GM18873 (cell line): ENCODE measurements around the gene WDR82.

Source experiments
- ATAC-seq: cut with Tn5 transposase; IDR thresholded peaks from one replicate; pipeline ENCODE4 v1.9.1; 2021; ENCODE audit warnings: mild to moderate bottlenecking, moderate library complexity, moderate number of reproducible peaks; ENCODE audit not compliant: unreplicated experiment, low FRiP score

WDR82 gene

DNA sequence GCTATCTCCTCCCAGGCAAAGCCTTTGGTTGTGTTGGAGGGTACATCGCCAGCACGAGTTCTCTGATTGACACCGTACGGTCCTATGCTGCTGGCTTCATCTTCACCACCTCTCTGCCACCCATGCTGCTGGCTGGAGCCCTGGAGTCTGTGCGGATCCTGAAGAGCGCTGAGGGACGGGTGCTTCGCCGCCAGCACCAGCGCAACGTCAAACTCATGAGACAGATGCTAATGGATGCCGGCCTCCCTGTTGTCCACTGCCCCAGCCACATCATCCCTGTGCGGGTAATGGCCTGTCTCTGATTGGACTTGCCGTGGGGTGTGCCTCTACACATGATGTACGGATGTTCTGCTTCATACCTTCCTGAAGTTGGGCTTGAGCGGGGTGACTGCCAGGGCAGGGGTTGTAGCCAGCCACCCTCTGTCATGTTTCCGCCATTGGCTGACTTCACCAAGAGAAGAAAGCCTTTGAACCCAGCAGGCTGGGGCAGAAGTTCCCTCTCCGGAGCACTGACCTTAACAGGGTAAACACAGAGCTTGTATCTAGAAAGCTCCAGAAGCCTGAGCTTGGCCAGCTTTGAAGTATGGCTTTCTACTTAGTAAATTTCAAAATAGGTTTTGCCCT, 67.1 kb downstream of the WDR82 start:
- ATAC-seq = no peak

DNA sequence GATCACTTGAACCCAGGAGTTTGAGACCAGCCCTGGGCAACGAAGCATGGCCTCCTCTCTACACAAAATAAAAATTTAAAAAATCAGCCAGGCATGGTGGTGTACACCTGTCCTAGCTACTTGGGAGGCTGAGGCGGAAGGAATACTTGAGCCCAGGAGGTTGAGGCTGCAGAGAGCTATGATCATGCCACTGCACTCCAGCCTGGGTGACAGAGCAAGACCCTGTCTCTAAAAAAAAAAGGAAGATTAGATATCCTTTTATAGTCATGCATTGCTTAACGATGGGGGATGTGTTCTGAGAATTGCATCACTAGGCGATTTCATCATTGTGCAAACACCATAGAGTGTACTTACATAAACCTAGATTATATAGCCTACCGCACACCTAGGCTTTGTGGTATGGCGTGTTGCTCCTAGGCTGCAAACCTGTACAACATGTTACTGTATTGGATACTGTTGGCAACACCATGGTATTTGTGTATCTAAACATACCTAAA, 67.9 kb downstream of the WDR82 start:
- ATAC-seq = no peak

DNA sequence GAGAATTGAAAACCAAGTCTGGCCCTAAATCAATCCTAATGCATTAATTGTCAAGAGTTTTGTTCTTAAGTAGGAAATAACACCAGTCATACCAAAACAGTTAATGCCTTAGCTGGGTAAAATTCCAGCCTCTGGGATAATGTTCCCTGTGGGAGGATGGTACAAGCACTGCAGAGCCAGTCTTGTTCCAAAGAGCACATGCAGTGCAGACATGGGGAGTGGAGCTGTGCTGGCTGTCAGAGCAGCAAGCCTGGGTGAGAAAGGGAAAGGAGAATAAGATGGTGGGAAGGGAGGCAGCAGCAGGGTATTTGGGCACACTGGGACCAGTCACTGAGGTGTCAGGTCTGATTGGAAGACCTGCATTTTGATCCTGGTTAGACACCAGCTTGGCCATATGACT, 68.4 kb downstream of the WDR82 start:
- no peak for ATAC-seq

DNA sequence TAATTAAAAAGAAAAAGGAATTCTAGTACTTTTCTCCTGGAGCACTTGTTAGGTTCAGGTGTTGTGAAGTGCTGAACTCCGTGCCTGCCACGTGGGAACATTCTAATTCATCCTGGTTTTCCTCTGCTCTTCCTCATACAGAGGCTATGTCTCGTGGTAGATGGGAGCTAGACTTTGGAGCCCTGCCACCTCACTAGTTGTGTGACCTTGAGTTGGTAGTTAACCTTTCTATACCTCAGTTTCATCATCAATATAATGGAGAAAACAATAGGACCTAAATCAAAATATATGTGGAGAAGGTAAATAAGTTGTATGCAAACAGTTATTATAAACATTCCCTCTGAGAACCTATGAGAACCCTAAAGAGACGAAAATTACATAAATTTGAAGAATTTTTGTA, 69.9 kb downstream of the WDR82 start:
- ATAC-seq = no peak

DNA sequence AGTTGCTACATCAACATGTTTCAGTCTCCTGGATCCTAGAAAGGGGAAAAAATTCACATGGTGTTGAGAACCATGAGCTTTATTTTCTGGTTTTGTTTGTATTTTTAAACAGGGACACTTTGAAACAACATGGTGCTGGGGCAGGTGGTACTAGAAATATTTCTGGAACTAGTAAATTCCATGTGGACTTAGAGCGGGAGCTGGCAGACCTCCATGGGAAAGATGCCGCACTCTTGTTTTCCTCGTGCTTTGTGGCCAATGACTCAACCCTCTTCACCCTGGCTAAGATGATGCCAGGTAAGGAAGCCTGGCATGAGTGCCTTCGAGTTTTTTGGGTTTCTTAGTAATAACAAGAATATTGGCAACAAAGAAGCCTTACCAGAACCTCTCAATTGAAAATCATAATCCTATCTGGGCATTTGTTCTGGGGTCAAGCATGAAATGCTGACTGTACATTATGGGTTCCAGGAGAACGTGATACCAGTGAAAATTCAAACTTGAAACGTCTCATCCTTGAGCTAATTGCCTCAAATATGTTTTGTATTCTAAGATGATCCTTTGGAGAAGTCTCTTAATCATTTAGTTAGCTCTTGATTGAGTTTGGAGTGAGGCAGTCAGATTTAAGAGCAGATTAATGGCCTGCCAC, 72.6 kb downstream of the WDR82 start:
- ATAC-seq = no peak
